NCI-H2227 (cell line): ENCODE data around the gene FXR2.

Source experiments
- DNase-seq: peaks from one replicate; lab custom pipeline; 2025; ENCODE audit not compliant: unreplicated experiment; lab: John Stamatoyannopoulos, UW

FXR2 gene

DNA sequence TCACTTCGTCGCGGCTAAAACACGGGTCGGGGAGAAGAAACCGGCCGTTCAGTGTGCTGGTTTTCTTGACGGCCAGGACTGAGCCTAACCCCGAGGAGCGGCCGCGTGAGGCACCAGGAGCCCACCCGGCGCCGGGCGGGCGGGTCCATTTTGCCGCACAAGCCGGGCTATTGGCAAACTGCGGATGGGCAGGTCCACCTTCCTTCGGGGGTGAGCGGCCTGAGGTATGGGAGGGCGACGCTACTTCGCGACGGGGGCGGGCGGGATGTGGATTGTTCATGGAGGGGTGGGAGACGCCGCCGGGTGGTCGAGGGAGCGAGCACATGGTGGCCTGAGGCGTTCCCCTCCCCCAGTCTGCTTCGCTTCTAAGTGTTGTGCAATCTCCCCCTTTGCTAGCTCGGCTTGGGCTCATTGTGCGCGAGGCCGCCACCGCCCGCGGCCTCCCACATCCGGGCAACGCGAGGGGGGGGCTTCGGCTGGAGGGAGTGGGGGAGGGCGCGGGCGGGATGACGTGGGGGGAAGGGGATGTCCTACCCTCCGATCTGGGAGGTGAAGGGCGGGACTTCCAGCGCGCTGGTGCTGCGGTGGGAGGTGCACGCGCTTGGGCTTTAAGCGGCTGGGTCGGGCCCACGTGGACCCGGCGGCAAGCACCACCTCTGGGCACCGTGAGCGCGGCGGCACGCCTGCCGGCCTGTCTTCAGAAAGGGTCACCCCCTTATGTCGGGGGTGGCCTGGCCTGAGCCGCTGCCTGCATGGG, 41.2 kb downstream of the FXR2 start:
- peak; percentile 91 for DNase-seq

DNA sequence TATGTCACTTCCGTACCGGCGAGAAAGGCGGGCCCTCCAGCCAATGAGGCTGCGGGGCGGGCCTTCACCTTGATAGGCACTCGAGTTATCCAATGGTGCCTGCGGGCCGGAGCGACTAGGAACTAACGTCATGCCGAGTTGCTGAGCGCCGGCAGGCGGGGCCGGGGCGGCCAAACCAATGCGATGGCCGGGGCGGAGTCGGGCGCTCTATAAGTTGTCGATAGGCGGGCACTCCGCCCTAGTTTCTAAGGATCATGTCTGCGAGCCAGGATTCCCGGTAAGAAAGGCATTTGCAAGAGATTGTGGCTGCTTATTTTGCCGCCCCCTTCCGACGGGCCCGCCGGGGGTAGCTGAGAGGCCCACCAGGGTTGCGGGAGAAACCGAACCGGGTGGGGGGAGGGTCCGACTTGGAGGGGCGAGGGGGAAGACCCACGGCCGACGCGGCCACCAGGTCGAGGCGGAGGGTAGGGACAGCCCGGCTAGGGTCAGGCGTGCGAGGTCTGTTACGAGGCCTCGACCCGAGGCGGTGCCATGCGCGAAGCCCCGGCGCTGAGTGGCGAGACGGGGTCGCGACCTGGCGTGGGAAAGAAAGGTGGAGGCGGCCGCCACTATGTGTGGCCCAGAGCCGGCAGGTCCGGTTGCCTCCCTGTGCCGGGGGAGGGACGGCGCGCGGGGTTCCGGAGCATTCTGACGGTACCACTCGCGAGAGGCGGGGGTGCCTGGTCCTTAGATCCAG, 41.9 kb downstream of the FXR2 start:
- peak; percentile 98 for DNase-seq

DNA sequence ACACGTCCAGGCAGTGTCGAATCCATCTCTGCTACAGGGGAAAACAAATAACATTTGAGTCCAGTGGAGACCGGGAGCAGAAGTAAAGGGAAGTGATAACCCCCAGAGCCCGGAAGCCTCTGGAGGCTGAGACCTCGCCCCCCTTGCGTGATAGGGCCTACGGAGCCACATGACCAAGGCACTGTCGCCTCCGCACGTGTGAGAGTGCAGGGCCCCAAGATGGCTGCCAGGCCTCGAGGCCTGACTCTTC, 42.4 kb downstream of the FXR2 start:
- no peak for DNase-seq

DNA sequence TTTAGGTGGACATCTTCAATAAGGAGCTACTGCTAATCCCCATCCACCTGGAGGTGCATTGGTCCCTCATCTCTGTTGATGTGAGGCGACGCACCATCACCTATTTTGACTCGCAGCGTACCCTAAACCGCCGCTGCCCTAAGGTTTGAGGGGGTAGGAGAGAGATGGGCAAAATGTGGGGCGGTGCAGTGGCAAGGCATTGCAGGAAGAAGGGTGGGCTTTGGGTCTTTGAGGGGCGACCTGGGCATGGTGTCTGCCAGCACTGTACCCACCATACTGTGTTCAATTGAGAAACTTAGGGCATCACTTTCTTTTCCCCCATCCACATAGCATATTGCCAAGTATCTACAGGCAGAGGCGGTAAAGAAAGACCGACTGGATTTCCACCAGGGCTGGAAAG, 44.3 kb downstream of the FXR2 start:
- DNase-seq: no peak

DNA sequence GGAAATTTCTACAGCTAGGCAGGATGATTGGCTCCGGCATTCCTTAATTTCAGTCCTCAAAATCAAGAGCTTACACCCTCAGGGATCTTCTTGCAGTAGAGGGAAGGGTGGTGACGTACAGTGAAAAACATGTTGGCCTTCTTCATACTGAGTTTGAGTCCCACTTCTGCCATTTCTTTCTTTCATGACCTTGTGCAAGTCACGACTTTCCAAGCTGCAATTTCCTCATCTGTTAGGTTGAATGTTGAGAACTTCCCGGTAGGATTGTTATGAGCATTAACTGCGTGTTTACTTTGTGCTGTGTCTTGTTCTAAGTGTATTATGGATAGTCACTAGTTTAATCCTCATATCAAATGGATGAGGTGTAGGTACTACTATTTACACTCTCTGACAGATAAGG, 45.1 kb downstream of the FXR2 start:
- DNase-seq: no peak

DNA sequence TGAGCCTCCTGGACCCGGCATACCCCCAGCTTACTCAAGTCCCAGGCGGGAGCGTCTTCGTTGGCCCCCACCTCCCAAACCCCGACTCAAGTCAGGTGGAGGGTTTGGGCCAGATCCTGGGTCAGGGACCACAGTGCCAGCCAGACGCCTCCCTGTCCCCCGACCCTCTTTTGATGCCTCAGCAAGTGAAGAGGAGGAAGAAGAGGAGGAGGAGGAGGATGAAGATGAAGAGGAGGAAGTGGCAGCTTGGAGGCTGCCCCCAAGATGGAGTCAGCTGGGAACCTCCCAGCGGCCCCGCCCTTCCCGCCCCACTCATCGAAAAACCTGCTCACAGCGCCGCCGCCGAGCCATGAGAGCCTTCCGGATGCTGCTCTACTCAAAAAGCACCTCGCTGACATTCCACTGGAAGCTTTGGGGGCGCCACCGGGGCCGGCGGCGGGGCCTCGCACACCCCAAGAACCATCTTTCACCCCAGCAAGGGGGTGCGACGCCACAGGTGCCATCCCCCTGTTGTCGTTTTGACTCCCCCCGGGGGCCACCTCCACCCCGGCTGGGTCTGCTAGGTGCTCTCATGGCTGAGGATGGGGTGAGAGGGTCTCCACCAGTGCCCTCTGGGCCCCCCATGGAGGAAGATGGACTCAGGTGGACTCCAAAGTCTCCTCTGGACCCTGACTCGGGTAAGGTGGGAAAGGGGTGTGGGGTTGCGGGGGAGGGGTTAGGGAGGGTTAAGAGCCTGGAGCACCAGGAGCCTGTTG, 51.4 kb downstream of the FXR2 start:
- DNase-seq: no peak

DNA sequence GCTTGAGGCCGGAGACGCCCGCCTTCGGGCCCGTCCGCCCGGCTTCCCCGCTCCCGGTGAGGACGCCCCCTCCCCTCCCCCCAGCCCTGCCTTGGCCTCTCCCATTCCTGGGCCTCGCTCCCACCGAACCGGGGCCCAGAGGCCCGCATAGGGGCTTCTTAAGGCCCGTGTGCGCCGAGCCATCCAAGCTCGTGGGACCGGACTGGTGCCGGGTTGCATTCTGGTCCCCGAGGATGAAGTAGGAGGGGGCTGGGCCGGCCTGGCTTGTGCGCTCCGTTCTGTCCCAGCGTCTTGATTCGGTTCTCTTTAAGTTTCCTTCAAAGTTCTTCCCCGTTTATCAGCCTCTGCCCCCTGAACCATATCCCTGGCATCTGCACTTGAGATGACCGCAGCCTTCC, 52.5 kb downstream of the FXR2 start:
- no peak for DNase-seq

DNA sequence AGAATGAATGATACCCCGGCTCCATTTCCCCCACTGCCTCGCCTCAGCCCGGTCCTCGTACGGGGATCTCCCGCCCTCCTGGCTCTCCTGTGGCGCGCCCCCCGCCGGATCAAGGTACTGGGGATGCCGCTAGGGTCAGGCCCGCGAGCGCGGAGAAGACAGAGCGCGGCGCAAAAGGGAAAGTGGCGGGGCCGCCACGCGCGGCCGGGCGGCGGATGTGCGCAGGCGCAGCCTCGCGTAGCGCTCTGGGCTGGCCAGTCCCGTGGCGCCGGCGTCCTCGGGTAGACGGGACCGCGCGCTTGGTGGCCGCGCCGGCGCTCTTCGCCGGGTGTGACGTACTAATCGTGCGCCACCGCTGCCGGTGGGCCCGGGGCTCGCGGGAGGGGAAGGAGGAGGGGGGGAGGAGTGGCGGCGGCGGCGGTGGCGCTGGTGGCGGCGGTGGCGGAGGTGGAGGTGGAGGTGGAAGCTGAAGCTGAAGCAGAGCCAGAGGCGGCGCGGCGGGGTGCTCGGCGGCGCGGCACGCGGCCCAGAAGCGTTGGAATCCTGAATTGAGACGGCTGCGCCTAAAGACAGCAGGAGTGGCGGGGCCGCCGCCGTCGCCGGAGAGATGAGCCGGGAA, 53.0 kb downstream of the FXR2 start, which contains the start of gene SENP3:
Gene SENP3, plus strand, starts transcription at position 331 of the 619 bp plus-strand sequence. CDS start 1,158 bp downstream, outside the sequence.
- DNase-seq: peak; percentile 93

DNA sequence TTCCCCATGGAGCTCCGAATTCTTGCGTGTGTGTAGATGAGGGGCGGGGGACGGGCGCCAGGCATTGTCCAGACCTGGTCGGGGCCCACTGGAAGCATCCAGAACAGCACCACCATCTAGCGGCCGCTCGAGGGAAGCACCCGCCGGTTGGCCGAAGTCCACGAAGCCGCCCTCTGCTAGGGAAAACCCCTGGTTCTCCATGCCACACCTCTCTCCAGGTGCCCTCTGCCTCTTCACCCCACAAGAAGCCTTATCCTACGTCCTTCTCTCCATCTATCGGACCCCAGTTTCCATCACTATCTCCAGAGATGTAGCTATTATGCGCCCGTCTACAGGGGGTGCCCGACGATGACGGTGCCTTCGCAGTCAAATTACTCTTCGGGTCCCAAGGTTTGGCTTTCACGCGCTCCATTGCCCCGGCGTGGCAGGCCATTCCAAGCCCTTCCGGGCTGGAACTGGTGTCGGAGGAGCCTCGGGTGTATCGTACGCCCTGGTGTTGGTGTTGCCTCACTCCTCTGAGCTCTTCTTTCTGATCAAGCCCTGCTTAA, 53.6 kb downstream of the FXR2 start:
- DNase-seq: peak; percentile 86

DNA sequence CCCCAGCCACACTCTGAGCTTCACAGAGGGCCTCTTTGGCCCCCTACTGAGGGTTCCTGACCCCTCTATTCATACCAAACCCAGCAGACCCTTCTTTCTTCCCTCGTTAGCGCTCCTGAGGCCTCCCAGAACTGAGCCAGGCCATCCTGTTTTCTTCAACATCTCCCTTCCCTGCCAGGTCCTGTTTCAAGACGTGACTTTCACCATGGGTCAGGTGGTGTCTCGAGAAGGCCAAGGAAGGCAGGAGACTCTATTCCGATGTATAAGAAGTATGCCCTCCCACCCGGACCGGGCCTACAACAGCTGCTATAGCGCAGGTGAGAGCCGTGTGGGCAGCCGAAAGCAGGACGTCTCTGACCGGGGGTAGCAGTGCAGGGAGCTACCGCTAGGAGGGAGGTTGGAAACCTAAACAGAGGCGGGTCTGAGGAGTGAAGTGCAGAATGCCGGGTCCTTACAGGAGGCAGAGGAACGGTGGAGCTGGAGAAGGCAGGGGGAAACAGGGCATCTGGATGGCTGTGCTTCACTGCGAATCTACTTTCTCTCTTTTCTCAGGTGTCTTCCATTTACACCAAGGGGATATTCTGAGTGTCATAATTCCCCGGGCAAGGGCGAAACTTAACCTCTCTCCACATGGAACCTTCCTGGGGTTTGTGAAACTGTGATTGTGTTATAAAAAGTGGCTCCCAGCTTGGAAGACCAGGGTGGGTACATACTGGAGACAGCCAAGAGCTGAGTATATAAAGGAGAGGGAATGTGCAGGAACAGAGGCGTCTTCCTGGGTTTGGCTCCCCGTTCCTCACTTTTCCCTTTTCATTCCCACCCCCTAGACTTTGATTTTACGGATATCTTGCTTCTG, 54.3 kb downstream of the FXR2 start:
- peak; percentile 68 for DNase-seq

DNA sequence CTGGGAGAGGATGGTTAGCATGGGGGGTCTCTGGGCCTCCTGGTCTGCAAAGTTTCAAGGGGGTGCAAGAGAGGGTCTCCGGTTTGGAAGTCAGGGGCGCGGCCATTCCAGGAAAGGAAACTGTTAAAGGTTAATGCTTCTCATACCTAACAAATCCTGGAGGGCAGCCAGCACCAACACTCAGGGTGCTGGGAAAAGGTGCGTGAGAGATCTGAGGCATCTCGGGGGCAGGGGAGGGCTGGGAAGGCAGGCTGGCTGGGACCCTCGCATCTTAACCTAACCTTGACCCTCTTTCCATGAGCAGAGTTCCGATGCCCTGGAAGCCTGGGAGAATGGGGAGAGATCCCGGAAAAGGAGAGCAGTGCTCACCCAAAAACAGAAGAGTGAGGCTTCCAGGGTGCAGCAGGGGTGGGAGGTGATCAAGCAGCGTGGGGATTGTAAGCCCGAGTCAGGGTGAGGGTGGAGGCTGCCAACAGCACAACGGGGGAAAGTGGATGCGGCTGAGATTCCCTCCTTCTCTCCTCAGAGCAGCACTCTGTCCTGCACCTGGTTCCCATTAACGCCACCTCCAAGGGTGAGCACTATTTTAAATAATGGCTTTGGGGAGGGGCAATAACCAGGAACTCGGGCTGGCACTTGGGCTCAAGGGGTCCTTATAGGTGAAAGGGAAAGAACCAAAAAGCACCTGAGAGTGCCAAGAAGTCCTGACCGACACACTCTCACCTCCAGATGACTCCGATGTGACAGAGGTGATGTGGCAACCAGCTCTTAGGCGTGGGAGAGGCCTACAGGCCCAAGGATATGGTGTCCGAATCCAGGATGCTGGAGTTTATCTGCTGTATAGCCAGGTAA, 55.2 kb downstream of the FXR2 start:
- no peak for DNase-seq

DNA sequence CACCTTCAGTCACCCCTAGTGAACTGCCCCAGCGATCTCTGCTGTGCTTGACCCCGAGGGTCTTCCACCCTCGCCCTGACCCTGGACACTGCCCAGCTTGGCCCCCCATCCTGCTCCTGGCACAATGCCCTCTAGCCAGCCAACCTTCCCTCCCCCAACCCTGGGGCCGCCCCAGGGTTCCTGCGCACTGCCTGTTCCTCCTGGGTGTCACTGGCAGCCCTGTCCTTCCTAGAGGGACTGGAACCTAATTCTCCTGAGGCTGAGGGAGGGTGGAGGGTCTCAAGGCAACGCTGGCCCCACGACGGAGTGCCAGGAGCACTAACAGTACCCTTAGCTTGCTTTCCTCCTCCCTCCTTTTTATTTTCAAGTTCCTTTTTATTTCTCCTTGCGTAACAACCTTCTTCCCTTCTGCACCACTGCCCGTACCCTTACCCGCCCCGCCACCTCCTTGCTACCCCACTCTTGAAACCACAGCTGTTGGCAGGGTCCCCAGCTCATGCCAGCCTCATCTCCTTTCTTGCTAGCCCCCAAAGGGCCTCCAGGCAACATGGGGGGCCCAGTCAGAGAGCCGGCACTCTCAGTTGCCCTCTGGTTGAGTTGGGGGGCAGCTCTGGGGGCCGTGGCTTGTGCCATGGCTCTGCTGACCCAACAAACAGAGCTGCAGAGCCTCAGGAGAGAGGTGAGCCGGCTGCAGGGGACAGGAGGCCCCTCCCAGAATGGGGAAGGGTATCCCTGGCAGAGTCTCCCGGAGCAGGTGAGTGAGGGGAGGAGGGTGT, 56.0 kb downstream of the FXR2 start, which contains the start of gene TNFSF13:
Gene TNFSF13, plus strand, starts transcription at position 207 of the 776 bp plus-strand sequence. Its CDS starts 290 bp downstream, at position 497.
- no peak for DNase-seq

DNA sequence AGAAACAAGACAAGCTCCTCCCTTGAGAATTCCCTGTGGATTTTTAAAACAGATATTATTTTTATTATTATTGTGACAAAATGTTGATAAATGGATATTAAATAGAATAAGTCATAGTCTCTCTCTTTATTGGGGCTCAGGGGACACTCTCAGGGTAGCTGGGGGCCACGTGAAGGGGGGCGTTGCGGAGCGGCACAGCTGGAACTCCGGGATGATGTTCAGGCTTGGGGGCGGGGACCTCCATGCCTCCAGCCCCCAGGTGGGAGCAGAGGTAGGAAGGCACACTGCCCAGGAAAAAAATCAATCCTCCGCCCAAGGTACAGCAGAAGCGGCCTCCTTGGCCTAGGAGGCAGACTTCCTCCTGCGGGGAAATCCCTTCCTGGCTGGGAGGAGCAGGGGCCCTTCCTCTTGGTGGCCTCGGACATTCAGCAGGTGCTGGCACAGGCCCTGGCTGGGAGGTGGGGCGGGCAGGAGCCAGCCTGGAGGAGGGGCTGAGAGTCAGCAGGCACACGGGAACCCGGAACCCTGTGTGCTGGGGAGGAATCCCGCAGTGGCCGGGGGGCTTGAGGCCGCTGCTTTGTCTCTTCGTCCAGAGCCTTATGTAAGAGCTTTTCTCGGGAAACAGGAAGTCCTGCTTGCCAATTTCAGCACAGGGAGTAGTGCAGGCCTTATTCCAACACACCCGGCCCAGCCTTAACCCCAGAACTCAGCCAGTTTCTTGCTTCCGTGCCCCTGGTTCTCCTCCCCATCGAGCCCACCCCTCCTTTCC, 56.7 kb downstream of the FXR2 start:
- DNase-seq: peak; percentile 63

DNA sequence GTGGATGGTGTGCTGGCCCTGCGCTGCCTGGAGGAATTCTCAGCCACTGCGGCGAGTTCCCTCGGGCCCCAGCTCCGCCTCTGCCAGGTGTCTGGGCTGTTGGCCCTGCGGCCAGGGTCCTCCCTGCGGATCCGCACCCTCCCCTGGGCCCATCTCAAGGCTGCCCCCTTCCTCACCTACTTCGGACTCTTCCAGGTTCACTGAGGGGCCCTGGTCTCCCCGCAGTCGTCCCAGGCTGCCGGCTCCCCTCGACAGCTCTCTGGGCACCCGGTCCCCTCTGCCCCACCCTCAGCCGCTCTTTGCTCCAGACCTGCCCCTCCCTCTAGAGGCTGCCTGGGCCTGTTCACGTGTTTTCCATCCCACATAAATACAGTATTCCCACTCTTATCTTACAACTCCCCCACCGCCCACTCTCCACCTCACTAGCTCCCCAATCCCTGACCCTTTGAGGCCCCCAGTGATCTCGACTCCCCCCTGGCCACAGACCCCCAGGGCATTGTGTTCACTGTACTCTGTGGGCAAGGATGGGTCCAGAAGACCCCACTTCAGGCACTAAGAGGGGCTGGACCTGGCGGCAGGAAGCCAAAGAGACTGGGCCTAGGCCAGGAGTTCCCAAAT, 57.4 kb downstream of the FXR2 start:
- no peak for DNase-seq

DNA sequence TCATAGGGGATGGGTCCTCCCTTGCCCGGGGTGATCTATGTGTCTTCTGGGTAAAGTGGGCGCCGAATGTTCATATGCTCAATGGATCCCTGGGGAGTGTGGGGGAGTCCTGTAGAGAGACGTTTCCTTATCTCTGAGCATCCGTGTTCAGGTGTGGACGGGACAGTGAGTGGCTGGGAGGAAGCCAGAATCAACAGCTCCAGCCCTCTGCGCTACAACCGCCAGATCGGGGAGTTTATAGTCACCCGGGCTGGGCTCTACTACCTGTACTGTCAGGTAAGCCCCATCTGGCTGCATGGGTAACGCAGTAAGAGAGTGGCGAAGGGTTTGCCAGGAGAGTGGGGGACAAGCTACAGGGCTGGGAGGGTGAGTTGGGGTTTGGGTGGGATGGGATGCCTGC, 58.1 kb downstream of the FXR2 start:
- no peak for DNase-seq

DNA sequence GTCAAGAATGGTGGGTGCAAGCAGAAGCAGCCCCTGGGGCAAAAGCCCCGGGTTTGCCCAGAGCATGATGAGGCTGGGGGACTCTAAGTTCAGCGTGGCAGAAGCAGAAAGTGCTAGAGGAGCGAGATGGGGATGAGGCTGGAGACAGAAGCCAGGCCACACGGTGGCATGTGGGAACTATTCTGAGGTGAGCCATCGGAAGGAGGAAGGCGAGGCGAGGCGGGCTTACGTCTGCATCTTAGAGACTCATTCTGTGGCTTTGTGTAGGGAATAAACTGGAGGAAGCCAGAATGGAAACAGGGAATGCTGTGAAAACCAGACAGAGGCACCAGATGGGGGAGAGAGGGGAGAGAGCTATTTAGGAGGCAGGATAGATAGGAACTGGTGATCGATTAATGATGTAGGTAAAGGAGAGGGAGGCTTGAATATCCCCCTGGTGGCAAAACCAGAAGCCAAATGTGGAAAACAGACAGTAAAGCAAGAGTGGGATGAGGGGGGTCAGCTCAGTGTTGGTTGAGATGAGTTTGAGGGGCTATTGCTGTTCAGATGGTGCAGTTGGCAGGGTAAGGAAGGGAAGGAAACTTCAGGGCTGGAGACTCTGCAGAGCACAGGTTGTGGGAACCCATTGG, 59.3 kb downstream of the FXR2 start:
- DNase-seq: no peak

DNA sequence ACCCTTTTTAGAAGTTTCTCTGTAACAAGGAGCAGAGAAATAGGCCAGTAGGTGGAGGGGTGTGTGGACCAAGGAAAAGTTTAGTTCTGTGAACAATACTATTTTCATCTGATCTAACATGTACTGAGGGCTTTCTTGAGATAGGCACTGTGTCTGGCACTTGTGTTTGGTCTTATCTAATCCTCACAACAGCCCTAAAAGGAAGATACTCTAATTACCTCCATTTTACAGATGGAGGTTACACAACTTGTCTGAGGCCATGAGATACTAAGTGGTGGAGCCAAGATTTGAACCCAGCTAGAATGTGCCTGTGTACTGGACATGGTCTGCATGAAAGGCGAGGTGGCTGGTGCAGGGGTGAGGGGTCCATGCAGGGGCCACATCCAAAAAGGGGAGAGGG, 61.3 kb downstream of the FXR2 start:
- DNase-seq: no peak
